ENCODE results near the gene GPRIN3.
"Not testable (repeated sequence)": the region's sequence is repeated elsewhere in the genome, so short reads cannot be mapped to it uniquely, and the experiment has no call there.

GPRIN3 gene

GRCh38 chr4:89269121-89269666, 38.4 kb downstream of the GPRIN3 start:
- Histone ChIP-seq H3K9ac (ENCODE audit: low read depth, low read length) (no peak overlapping the region), H3K9me3 (ENCODE audit: control insufficient read depth, insufficient read depth, low read length) (no peaks in the 10 kb centered on the region), H3K4me1 (ENCODE audit: insufficient read depth, low read length) (no peaks in the 10 kb centered on the region), H3K36me3 (ENCODE audit: insufficient read depth, low read length) (no peaks in the 10 kb centered on the region)

- Histone ChIP-seq H3K9ac (ENCODE audit: low read depth, low read length) (no peak overlapping the region), H3K36me3 (ENCODE audit: insufficient read depth, low read length) (no peaks in the 10 kb centered on the region), H3K4me1 (ENCODE audit: insufficient read depth, low read length) (no peaks in the 10 kb centered on the region), H3K9me3 (ENCODE audit: control insufficient read depth, insufficient read depth, low read length) (no peaks in the 10 kb centered on the region)
Observed at GRCh38 chr4:89268679-89269078, 38.9 kb downstream of the GPRIN3 start.

- H3K9ac ChIP-seq (ENCODE audit: low read depth, low read length), result no peak overlapping the region
- no peaks in the 10 kb centered on the region for H3K36me3 ChIP-seq (ENCODE audit: insufficient read depth, low read length)
- H3K4me1 ChIP-seq (ENCODE audit: insufficient read depth, low read length), result no peaks in the 10 kb centered on the region
- H3K9me3 ChIP-seq (ENCODE audit: control insufficient read depth, insufficient read depth, low read length), result no peaks in the 10 kb centered on the region
Observed at GRCh38 chr4:89267846-89268245, 39.8 kb downstream of the GPRIN3 start.

- H3K4me1 ChIP-seq (ENCODE audit: insufficient read depth, low read length), result no peaks in the 10 kb centered on the region
- H3K36me3 ChIP-seq (ENCODE audit: insufficient read depth, low read length), result no peaks in the 10 kb centered on the region
- H3K9me3 ChIP-seq (ENCODE audit: control insufficient read depth, insufficient read depth, low read length), result no peaks in the 10 kb centered on the region
- no peak overlapping the region for H3K9ac ChIP-seq (ENCODE audit: low read depth, low read length)
Observed at GRCh38 chr4:89267392-89267791, 40.2 kb downstream of the GPRIN3 start.

DNA sequence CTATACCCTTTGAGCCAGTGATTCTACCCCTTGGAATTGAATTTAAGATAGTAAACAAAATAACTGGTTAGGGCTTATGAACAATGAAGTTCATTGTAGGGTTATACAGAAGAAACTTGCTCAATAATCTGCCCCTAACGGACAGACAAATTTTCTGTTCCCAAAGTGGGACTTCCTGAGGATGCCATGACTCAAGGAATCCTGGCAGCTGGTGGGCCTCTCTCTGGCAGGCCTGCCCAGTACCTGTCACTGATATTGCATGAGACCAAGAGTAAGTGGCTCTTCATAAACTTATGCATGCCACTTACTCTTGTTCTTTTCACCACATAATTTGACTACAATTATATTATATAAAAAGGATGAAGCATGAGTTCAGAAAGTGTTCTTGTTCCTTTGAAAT, 41.5 kb downstream of the GPRIN3 start:
- Histone ChIP-seq H3K9ac (ENCODE audit: low read depth, low read length) (no peak overlapping the region), H3K36me3 (ENCODE audit: insufficient read depth, low read length) (no peaks in the 10 kb centered on the region), H3K9me3 (ENCODE audit: control insufficient read depth, insufficient read depth, low read length) (no peaks in the 10 kb centered on the region), H3K4me1 (ENCODE audit: insufficient read depth, low read length) (no peaks in the 10 kb centered on the region)

DNA sequence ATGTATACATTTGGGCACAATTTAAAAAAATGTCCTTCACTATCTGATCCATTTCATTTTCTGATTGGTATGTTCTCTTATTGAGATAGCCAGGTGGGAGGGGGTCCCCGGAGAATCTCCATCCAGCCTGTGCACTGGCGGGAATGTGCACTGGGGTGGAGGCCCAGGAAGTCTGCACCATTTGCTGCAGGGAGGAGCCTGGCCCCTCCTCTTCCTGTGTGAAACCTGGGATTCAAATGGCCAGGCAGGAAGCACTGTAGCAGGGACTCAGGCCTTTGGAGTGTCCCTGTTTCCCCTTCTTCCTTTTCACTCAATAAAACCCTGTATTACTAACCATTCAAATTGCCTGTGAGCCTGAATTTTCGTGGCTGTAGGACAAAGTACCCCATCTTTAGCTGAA, 44.3 kb downstream of the GPRIN3 start:
- Histone ChIP-seq H3K9ac (ENCODE audit: low read depth, low read length) (no peak overlapping the region), H3K4me1 (ENCODE audit: insufficient read depth, low read length) (peaks cover 10% of the 10 kb centered on the region), H3K9me3 (ENCODE audit: control insufficient read depth, insufficient read depth, low read length) (no peaks in the 10 kb centered on the region), H3K36me3 (ENCODE audit: insufficient read depth, low read length) (no peaks in the 10 kb centered on the region)

DNA sequence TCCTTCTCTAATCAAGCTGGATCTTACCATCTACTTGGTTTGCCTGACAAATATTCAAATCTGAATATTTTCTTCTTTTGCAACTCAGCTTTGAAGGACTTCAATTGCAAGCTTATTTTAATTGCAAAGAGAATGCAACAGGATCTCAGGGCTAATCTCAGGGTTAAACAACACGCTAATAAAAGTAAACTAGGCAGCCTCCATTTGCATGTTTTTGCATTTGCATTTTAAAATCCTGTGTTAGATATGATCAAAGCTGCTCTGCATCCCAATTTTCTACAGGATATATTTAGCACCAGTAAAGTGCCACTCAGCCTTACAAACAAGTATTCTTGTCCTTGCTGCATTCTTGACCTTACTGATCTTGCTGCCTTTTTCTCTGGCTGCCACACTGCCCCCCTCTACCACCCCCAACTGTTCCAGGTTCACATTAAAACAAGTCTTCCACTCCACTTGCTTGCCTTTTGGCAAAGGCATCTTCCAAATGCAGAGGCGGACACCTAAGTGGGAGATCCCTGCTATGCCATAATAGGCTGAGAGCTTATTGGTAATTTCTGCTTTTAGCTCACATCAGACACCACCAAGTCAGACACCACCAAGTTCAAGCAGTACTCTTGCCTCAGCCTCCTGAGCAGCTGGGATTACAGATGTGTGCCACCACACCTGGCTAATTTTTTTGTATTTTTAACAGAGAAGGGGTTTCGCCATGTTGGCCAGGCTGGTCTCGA, 48.1 kb downstream of the GPRIN3 start:
- Histone ChIP-seq H3K9ac (ENCODE audit: low read depth, low read length) (no peak overlapping the region), H3K36me3 (ENCODE audit: insufficient read depth, low read length) (no peaks in the 10 kb centered on the region), H3K4me1 (ENCODE audit: insufficient read depth, low read length) (peaks cover 10% of the 10 kb centered on the region), H3K9me3 (ENCODE audit: control insufficient read depth, insufficient read depth, low read length) (no peaks in the 10 kb centered on the region)

DNA sequence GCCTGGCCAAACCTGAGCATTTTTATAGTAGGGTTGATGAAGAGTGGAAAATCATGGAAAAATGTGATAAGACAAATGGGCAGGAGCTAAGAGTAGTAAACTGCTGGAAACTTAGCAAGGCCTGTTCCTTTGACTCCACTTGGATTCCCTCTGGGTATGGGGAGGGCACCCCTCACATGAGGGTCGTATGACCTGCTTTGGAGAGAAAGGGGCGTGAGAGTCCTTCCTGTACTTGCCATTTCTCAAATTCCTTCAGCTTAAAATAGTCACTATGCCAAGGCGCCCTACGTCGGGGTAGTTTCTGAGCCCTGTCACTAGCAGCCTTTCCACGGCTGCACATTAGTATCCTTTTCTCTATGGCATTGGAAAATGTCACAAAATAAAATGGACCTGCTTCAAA, 49.1 kb downstream of the GPRIN3 start:
- H3K4me1 ChIP-seq (ENCODE audit: insufficient read depth, low read length), result peaks cover 10% of the 10 kb centered on the region
- H3K36me3 ChIP-seq (ENCODE audit: insufficient read depth, low read length), result no peaks in the 10 kb centered on the region
- H3K9ac ChIP-seq (ENCODE audit: low read depth, low read length), result no peak overlapping the region
- no peaks in the 10 kb centered on the region for H3K9me3 ChIP-seq (ENCODE audit: control insufficient read depth, insufficient read depth, low read length)

- H3K36me3 ChIP-seq (ENCODE audit: insufficient read depth, low read length), result no peaks in the 10 kb centered on the region
- no peaks in the 10 kb centered on the region for H3K9me3 ChIP-seq (ENCODE audit: control insufficient read depth, insufficient read depth, low read length)
- peaks cover 10% of the 10 kb centered on the region for H3K4me1 ChIP-seq (ENCODE audit: insufficient read depth, low read length)
- no peak overlapping the region for H3K9ac ChIP-seq (ENCODE audit: low read depth, low read length)
Observed at GRCh38 chr4:89257376-89257775, 50.2 kb downstream of the GPRIN3 start.

DNA sequence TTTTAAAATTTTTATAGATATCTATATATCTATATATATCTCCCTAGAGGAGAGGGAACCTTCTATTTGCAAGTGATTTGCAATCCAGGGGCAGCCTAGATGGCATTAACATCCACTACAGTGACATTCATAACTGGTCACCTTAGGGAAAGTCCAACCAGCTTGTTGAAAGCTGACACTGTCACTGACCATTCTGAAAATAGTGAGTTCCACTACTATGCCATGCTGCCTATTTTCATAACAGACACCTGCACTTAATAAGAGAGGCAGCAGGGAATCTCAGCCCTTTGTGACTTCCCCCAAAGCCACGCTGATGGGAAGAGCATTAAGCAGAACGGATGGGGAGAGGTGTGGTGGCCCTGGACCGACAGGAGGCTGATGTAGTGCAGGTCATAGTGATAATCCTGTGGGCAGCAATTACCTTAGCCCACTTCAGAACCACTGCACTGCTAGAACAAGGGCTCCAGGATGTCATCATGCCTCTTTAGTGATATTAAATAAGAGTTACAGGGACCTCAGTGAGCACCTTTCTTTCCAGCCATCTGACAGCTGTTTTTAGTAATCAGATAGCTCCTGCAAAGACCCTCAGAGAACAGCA, 51.3 kb downstream of the GPRIN3 start:
- Histone ChIP-seq H3K36me3 (ENCODE audit: insufficient read depth, low read length) (no peaks in the 10 kb centered on the region), H3K4me1 (ENCODE audit: insufficient read depth, low read length) (peaks cover 10% of the 10 kb centered on the region), H3K9me3 (ENCODE audit: control insufficient read depth, insufficient read depth, low read length) (no peaks in the 10 kb centered on the region), H3K9ac (ENCODE audit: low read depth, low read length) (no peak overlapping the region)

- H3K9ac ChIP-seq (ENCODE audit: low read depth, low read length), result no peak overlapping the region
- no peaks in the 10 kb centered on the region for H3K9me3 ChIP-seq (ENCODE audit: control insufficient read depth, insufficient read depth, low read length)
- peaks cover 10% of the 10 kb centered on the region for H3K4me1 ChIP-seq (ENCODE audit: insufficient read depth, low read length)
- no peaks in the 10 kb centered on the region for H3K36me3 ChIP-seq (ENCODE audit: insufficient read depth, low read length)
Observed at GRCh38 chr4:89254847-89255246, 52.8 kb downstream of the GPRIN3 start.

GRCh38 chr4:89254347-89254746, 53.3 kb downstream of the GPRIN3 start:
- H3K9ac ChIP-seq (ENCODE audit: low read depth, low read length); H3K9me3 ChIP-seq (ENCODE audit: control insufficient read depth, insufficient read depth, low read length); H3K4me1 ChIP-seq (ENCODE audit: insufficient read depth, low read length); H3K36me3 ChIP-seq (ENCODE audit: insufficient read depth, low read length): not testable (repeated sequence)

DNA sequence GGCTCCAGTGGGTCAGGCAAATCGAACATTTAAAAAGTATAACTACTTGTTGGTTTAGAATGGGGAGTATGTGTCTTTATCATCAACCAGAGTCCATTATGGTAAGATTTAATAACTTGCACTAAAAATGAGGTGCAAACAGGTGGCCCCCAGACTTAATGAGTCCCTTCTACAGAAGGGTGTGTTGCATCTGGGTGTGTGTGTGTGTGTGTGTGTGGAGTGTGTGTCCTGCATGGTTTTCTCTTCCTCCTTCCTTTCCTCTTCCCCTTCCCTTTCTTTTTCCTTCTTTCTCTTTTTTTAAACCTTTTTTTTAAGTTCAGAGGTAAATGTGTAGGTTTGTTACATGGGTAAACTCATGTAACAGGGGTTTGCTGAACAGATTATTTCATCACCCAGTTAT, 53.7 kb downstream of the GPRIN3 start:
- no peaks in the 10 kb centered on the region for H3K9me3 ChIP-seq (ENCODE audit: control insufficient read depth, insufficient read depth, low read length)
- peaks cover 3% of the 10 kb centered on the region for H3K4me1 ChIP-seq (ENCODE audit: insufficient read depth, low read length)

DNA sequence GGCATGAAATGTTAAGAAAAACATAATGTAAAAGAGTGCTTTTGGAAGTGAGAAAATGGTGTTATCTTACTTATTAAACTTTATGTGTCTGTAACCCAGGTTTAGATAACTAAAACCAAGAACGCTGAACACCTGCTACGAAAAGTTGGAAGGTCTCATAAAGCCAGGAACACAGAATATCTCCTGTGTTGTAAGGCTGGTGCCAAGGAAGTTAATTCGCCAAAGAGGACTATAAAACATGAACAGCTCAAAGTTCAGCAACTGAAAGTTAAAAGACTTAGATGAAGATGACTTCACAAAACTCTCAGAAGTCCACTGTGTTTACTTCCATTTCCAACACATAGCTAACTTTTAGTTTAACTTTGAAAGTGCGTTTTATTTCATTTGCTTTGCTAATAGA, 54.3 kb downstream of the GPRIN3 start:
- no peaks in the 10 kb centered on the region for H3K9me3 ChIP-seq (ENCODE audit: control insufficient read depth, insufficient read depth, low read length)
- H3K4me1 ChIP-seq (ENCODE audit: insufficient read depth, low read length), result no peaks in the 10 kb centered on the region; the same call in 1 of the 2 replicates
- no peak overlapping the region for H3K9ac ChIP-seq (ENCODE audit: low read depth, low read length)
- no peaks in the 10 kb centered on the region for H3K36me3 ChIP-seq (ENCODE audit: insufficient read depth, low read length)

More for the DNA sequence above, 53.7 kb downstream of the GPRIN3 start:
- Histone ChIP-seq H3K9ac (ENCODE audit: low read depth, low read length) (no peak overlapping the region), H3K36me3 (ENCODE audit: insufficient read depth, low read length) (no peaks in the 10 kb centered on the region)

- H3K9ac ChIP-seq (ENCODE audit: low read depth, low read length), result no peak overlapping the region
- no peaks in the 10 kb centered on the region for H3K9me3 ChIP-seq (ENCODE audit: control insufficient read depth, insufficient read depth, low read length)
- H3K36me3 ChIP-seq (ENCODE audit: insufficient read depth, low read length), result no peaks in the 10 kb centered on the region
- H3K4me1 ChIP-seq (ENCODE audit: insufficient read depth, low read length), result no peaks in the 10 kb centered on the region; the same call in 1 of the 2 replicates
Observed at GRCh38 chr4:89251396-89251795, 56.2 kb downstream of the GPRIN3 start.
